ENCODE data around the gene MRPL10. TPM values are rescaled to one million over a fixed set of nuclear protein-coding genes. Genes with fewer than 3 reads are reported as not detected.

MRPL10 gene
- total and polyA plus RNA-seq, 12 donors: 44.2 to 72.3 (median 61.9) TPM

- Histone ChIP-seq H3K4me1 (peaks cover 0 to 10% (median 0%) of the 10 kb centered on the region in 9 donors), H3K9me3 (no peaks in the 10 kb centered on the region), H3K27ac (no peak overlapping the region), H3K27me3 (peaks cover 0 to 85% (median 56%) of the 10 kb centered on the region in 7 donors), H3K4me3 (no peak overlapping the region), H3K36me3 (no peaks in the 10 kb centered on the region)
- TF ChIP-seq, protein P1, sequence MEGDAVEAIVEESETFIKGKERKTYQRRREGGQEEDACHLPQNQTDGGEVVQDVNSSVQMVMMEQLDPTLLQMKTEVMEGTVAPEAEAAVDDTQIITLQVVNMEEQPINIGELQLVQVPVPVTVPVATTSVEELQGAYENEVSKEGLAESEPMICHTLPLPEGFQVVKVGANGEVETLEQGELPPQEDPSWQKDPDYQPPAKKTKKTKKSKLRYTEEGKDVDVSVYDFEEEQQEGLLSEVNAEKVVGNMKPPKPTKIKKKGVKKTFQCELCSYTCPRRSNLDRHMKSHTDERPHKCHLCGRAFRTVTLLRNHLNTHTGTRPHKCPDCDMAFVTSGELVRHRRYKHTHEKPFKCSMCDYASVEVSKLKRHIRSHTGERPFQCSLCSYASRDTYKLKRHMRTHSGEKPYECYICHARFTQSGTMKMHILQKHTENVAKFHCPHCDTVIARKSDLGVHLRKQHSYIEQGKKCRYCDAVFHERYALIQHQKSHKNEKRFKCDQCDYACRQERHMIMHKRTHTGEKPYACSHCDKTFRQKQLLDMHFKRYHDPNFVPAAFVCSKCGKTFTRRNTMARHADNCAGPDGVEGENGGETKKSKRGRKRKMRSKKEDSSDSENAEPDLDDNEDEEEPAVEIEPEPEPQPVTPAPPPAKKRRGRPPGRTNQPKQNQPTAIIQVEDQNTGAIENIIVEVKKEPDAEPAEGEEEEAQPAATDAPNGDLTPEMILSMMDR (IDR thresholded peaks at IDR 0.05): no peak
- ATAC-seq: no peak
- DNase-seq: no peak
- WGBS, 2 donors: 46 to 47% methylated on average over 1 of the region's 1 CpG
- intact Hi-C loops (cut with DNase I): no loop called here
Observed at GRCh38 chr17:47870056-47870455, 38.7 kb upstream of the MRPL10 start.

DNA sequence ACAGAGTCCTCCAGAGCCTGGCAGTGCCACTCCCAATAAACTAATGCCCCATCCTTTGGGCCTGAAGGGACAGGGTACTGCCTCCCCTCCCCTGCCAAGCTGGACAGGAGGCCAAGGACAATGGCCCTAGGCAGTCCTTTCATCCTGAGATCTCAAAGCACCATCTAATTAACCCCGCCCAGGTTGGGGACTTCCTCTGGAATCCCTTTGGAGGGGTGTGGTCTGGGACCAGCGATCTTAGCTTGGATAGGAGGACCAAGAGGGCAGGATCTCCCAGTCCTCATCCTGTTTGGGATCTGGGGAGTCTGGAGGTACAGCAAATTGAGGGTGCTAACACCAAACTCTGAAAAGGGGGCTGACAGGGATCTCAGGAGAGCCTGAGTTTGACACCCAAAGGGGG is 37.8 kb upstream of the MRPL10 start:
- TF ChIP-seq, protein P1 (IDR thresholded peaks at IDR 0.05): no peak
- H3K27ac ChIP-seq: no peak overlapping the region
- H3K4me1 ChIP-seq: peaks cover 0 to 10% (median 0%) of the 10 kb centered on the region in 9 donors
- 49 to 52% methylated on average over 2 of the region's 2 CpGs for WGBS, 2 donors
- H3K9me3 ChIP-seq: no peaks in the 10 kb centered on the region
- ATAC-seq (no peak), DNase-seq (no peak)
- intact Hi-C loops (cut with DNase I): no loop called here
- H3K36me3 ChIP-seq: no peaks in the 10 kb centered on the region
- H3K27me3 ChIP-seq: peaks cover 0 to 77% (median 47%) of the 10 kb centered on the region in 7 donors
- no peak overlapping the region for H3K4me3 ChIP-seq

- DNase-seq (no peak), ATAC-seq (no peak)
- intact Hi-C loops (cut with DNase I): no loop called here
- peaks cover 0 to 67% (median 40%) of the 10 kb centered on the region in 7 donors for H3K27me3 ChIP-seq
- WGBS, 2 donors: 90 to 93% methylated on average over 11 of the region's 11 CpGs
- TF ChIP-seq, protein P1 (IDR thresholded peaks at IDR 0.05): no peak
- H3K9me3 ChIP-seq: no peaks in the 10 kb centered on the region
- H3K36me3 ChIP-seq: no peaks in the 10 kb centered on the region
- no peak overlapping the region for H3K4me3 ChIP-seq
- peaks cover 0 to 10% (median 0%) of the 10 kb centered on the region in 9 donors for H3K4me1 ChIP-seq
- no peak overlapping the region for H3K27ac ChIP-seq
Observed at GRCh38 chr17:47867813-47868533, 36.6 kb upstream of the MRPL10 start.

GRCh38 chr17:47866941-47867340 is 35.6 kb upstream of the MRPL10 start:
- Histone ChIP-seq H3K36me3 (no peaks in the 10 kb centered on the region), H3K27ac (no peak overlapping the region), H3K4me1 (peaks cover 0 to 5% (median 0%) of the 10 kb centered on the region in 9 donors), H3K4me3 (no peak overlapping the region), H3K9me3 (no peaks in the 10 kb centered on the region), H3K27me3 (peaks cover 0 to 56% (median 30%) of the 10 kb centered on the region in 7 donors)
- WGBS, 2 donors: 28 to 34% methylated on average over 20 of the region's 20 CpGs
- DNase-seq (no peak), ATAC-seq (peak in 6 of 8 donors; percentile 17 to 83 (median 58))
- intact Hi-C loops (cut with DNase I): no loop called here
- TF ChIP-seq, protein P1 (IDR thresholded peaks at IDR 0.05): no peak
